Stimulated activated CD8-positive, alpha-beta memory T cell treated with anti-CD3 and anti-CD28 coated beads, Interleukin-15, amount 100 ng/mL, for 24 hours (primary cell): Measurements from ENCODE around the gene OR2C1.

Source experiments
- DNase-seq: peaks from one replicate; pipeline ENCODE4 v3.0.0-alpha.2; 2020; ENCODE audit warnings: low read depth

OR2C1 gene

DNA sequence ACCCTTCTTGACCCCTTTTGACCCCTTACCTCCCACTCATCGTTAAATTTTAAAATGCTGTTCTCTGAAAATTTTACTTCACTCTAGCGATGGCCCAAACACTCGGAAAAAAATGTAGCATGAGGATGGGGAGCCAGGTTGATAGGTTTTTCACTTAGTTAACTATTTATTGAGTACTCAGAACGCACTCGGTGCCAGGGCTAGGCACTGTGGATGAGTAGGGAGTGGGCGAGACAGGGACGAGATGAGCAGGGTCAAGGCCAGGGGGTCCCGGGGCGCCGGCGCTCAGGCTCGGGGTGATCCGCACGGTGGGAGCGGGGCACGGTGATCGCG is 44.7 kb downstream of the OR2C1 start:
- no peak for DNase-seq

DNA sequence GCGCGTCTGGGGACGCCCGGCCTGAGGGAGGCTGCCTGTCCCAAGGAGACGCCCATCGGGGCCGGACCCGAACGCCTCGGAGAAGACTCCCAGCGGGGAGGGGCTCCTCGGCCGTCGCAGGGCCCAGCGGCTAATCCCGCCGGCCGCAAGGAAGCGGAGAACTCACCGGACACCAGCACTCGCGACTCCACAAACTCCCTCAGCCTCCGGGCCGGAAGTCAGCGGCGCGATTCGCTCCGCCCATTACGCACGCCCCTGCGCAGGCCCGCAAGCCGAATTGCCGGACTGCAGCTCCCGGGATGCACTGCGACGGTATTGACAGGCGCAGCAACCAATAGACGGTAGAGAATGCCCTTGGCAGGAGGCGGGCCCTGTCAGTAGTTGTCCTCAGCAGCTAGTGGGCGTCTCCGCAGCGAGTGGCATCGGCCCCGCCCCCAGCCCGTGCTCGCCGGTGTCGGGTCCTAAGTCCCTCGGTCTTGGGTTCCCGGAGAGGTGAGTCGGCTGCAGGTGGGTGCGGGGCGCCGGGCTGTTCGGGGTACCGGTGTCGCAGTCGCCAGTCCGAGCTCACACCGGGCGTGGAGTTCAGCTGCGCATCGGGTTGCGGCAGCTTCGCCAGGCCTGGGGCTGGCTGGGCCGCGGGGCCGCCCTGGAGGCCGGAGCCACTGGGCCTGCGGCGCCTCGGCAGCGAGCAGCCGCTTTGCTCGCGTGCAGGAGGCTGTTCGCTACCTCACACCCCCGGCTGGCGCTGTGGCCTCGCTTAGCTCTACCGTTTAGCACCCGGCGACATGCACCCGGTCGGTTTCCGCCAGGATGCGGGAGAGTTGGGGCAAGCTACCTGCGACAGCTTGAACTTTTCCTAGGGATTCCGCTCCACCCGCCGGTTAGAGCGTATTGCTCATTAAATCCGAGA is 45.3 kb downstream of the OR2C1 start, which contains the start of the genes ZNF174 and ZSCAN32:
Gene ZNF174 (plus strand): TSS at position 437 of the 910 bp plus-strand sequence. CDS start 790 bp downstream, outside the sequence.
Gene ZSCAN32 (minus strand): TSS at position 226 of the 910 bp plus-strand sequence. CDS start 3,447 bp downstream, outside the sequence.
- DNase-seq: peak; percentile 86

DNA sequence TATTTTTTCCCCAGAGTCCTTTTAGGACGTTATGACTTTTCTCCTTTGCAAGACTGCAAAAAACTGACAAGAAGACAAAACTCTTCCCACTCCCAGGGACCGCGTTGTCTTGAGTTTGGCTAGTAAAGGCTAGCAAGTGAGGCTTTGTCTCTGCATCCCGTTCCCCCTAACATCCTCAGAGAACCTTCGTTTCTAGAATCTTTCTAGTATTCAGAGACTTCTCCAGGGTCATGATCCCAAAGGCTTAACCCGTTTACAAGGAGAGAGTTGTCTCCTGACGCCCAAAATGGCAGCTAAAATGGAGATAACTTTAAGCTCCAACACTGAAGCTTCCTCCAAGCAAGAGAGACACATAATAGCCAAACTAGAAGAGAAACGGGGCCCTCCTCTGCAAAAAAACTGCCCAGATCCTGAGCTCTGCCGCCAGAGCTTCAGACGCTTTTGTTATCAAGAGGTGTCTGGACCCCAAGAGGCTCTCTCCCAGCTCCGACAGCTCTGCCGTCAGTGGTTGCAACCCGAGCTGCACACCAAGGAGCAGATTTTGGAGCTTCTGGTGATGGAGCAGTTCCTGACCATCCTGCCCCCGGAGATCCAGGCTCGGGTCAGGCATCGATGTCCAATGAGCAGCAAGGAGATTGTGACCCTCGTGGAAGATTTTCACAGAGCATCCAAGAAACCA is 46.2 kb downstream of the OR2C1 start:
- DNase-seq: no peak
